ENCODE results near the gene ADGRG1.

DNA sequence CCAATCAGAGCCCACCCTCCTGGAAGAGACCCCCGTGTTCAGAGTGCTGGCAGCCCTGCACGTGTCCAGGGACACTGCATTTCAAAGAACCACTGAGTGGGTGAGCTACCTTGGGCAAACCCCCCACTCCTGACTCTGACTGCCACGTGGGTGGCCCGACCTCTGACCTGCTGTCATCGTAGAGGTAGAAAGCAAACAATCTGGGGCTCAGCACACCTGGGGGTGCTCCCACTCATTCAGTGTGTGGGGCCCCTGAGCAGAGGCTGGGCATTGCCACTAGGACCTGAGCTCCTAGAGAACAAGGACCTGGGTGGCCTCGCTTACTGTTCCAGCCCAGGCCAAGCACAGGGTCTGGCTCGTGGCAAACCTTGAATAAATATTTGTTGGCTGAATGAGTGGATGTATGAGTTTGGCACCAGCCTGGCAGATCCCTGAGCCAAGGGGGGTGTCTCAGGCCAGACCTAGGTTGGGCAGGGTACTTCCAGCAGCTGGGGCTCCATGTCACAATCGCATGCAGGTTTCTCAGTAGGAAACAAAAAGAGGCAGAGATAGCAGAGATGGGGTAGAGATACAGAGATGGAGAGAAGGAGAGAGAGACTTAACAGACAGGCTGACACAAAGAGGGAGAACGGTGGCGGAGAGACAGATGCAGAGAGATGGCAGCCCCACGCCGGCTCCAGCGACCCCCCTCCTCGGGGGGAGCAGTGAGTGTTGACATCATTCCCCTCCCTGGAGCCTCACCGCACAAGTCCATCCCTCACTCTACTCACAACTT is 60.7 kb downstream of the ADGRG1 start:
- TF ChIP-seq, protein P1, sequence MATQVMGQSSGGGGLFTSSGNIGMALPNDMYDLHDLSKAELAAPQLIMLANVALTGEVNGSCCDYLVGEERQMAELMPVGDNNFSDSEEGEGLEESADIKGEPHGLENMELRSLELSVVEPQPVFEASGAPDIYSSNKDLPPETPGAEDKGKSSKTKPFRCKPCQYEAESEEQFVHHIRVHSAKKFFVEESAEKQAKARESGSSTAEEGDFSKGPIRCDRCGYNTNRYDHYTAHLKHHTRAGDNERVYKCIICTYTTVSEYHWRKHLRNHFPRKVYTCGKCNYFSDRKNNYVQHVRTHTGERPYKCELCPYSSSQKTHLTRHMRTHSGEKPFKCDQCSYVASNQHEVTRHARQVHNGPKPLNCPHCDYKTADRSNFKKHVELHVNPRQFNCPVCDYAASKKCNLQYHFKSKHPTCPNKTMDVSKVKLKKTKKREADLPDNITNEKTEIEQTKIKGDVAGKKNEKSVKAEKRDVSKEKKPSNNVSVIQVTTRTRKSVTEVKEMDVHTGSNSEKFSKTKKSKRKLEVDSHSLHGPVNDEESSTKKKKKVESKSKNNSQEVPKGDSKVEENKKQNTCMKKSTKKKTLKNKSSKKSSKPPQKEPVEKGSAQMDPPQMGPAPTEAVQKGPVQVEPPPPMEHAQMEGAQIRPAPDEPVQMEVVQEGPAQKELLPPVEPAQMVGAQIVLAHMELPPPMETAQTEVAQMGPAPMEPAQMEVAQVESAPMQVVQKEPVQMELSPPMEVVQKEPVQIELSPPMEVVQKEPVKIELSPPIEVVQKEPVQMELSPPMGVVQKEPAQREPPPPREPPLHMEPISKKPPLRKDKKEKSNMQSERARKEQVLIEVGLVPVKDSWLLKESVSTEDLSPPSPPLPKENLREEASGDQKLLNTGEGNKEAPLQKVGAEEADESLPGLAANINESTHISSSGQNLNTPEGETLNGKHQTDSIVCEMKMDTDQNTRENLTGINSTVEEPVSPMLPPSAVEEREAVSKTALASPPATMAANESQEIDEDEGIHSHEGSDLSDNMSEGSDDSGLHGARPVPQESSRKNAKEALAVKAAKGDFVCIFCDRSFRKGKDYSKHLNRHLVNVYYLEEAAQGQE (tag by site-specific recombination; IDR thresholded peaks at IDR 0.05): no peak
- TF ChIP-seq ZNF221 (tag by site-specific recombination; IDR thresholded peaks at IDR 0.05; ENCODE audit: borderline replicate concordance) (no peak), ZFHX2 (tag by site-specific recombination; conservative IDR thresholded peaks at IDR 0.05) (peak; percentile 94)
- TF ChIP-seq, protein P2, sequence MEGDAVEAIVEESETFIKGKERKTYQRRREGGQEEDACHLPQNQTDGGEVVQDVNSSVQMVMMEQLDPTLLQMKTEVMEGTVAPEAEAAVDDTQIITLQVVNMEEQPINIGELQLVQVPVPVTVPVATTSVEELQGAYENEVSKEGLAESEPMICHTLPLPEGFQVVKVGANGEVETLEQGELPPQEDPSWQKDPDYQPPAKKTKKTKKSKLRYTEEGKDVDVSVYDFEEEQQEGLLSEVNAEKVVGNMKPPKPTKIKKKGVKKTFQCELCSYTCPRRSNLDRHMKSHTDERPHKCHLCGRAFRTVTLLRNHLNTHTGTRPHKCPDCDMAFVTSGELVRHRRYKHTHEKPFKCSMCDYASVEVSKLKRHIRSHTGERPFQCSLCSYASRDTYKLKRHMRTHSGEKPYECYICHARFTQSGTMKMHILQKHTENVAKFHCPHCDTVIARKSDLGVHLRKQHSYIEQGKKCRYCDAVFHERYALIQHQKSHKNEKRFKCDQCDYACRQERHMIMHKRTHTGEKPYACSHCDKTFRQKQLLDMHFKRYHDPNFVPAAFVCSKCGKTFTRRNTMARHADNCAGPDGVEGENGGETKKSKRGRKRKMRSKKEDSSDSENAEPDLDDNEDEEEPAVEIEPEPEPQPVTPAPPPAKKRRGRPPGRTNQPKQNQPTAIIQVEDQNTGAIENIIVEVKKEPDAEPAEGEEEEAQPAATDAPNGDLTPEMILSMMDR (tag by site-specific recombination; IDR thresholded peaks at IDR 0.05): no peak
